Endothelial cell (in vitro differentiated cells): Measurements from ENCODE around the gene SLC29A3. TPM values are rescaled to one million over a fixed set of nuclear protein-coding genes. Genes with fewer than 3 reads are reported as not detected.

Experiments
- DNase-seq: peaks from one replicate; pipeline ENCODE4 v3.0.0; 2021; ENCODE audit warnings: low spot score
- H3K27ac Mint-ChIP-seq: one replicate; pipeline ENCODE4 v1.8.0; 2021; ENCODE audit warnings: mixed read lengths, inconsistent platforms; ENCODE audit not compliant: unreplicated experiment
- H3K27me3 Mint-ChIP-seq: one replicate; pipeline ENCODE4 v1.8.0; 2021; ENCODE audit warnings: mild to moderate bottlenecking, moderate library complexity, mixed read lengths, inconsistent platforms; ENCODE audit not compliant: unreplicated experiment
- H3K36me3 Mint-ChIP-seq: one replicate; pipeline ENCODE4 v1.8.0; 2021; ENCODE audit warnings: mild to moderate bottlenecking, low read depth, mixed read lengths, inconsistent platforms; ENCODE audit not compliant: unreplicated experiment
- H3K4me1 Mint-ChIP-seq: one replicate; pipeline ENCODE4 v1.8.0; 2021; ENCODE audit warnings: mild to moderate bottlenecking, mixed read lengths, inconsistent platforms; ENCODE audit not compliant: unreplicated experiment
- H3K4me3 Mint-ChIP-seq: one replicate; pipeline ENCODE4 v1.8.0; 2021; ENCODE audit warnings: mild to moderate bottlenecking, mixed read lengths, inconsistent platforms; ENCODE audit not compliant: unreplicated experiment
- H3K9me3 Mint-ChIP-seq: one replicate; pipeline ENCODE4 v1.8.0; 2021; ENCODE audit warnings: mixed read lengths, inconsistent platforms; ENCODE audit not compliant: unreplicated experiment
- CTCF ChIP-seq: fragments of 200-600 bp; sonication (generic); IDR thresholded peaks from one replicate; pipeline ENCODE4 v1.5.0; 2021; ENCODE audit warnings: antibody characterized with exemption; ENCODE audit not compliant: unreplicated experiment
- total RNA-seq: library from RNA; stranded (reverse); fragmentation: NEBNext Ultra II Directional; extraction: Animal tissue kit (Norgen Biotek cat#: 25700); gene quantifications from one replicate; pipeline ENCODE4 v1.2.1, GENCODE V29; 2021; ENCODE audit not compliant: unreplicated experiment

The SLC29A3 gene
- total RNA-seq, 1 donor from 2014 or later = 11.7 TPM

- Mint-ChIP-seq H3K36me3 (peaks cover 17% of the 10 kb centered on the region), H3K9me3 (no peaks in the 10 kb centered on the region), H3K27ac (no peak overlapping the region), H3K4me1 (peaks cover 6% of the 10 kb centered on the region), H3K27me3 (peaks cover 2% of the 10 kb centered on the region), H3K4me3 (no peak overlapping the region)
- no peak for TF ChIP-seq CTCF
- DNase-seq = no peak
These were observed 46.3 kb downstream of the SLC29A3 start for GRCh38 chr10:71365366-71365765.

- H3K4me1 Mint-ChIP-seq = peaks cover 6% of the 10 kb centered on the region
- H3K4me3 Mint-ChIP-seq = peak overlapping the region; percentile 44
- H3K9me3 Mint-ChIP-seq = no peaks in the 10 kb centered on the region
These were observed 47.6 kb downstream of the SLC29A3 start for GRCh38 chr10:71366690-71367089.

GRCh38 chr10:71367271-71367670, 48.2 kb downstream of the SLC29A3 start:
- Mint-ChIP-seq H3K27ac (no peak overlapping the region), H3K4me1 (peaks cover 6% of the 10 kb centered on the region), H3K36me3 (peaks cover 14% of the 10 kb centered on the region), H3K9me3 (no peaks in the 10 kb centered on the region), H3K4me3 (no peak overlapping the region), H3K27me3 (peaks cover 4% of the 10 kb centered on the region)
- no peak for TF ChIP-seq CTCF
- DNase-seq = no peak

More at GRCh38 chr10:71366690-71367089, 47.6 kb downstream of the SLC29A3 start:
- TF ChIP-seq CTCF = no peak
- H3K27me3 Mint-ChIP-seq = peaks cover 4% of the 10 kb centered on the region
- H3K27ac Mint-ChIP-seq = no peak overlapping the region
- DNase-seq = no peak
- H3K36me3 Mint-ChIP-seq = peaks cover 17% of the 10 kb centered on the region

GRCh38 chr10:71368176-71368575, 49.1 kb downstream of the SLC29A3 start:
- Mint-ChIP-seq H3K4me1 (peaks cover 6% of the 10 kb centered on the region), H3K27ac (no peak overlapping the region), H3K9me3 (no peaks in the 10 kb centered on the region), H3K27me3 (peaks cover 4% of the 10 kb centered on the region), H3K36me3 (peaks cover 6% of the 10 kb centered on the region), H3K4me3 (no peak overlapping the region)
- TF ChIP-seq CTCF = no peak
- DNase-seq = no peak

- peaks cover 4% of the 10 kb centered on the region for H3K27me3 Mint-ChIP-seq
- no peaks in the 10 kb centered on the region for H3K9me3 Mint-ChIP-seq
- no peak for TF ChIP-seq CTCF
These were observed 49.6 kb downstream of the SLC29A3 start for GRCh38 chr10:71368643-71369042.

More at GRCh38 chr10:71368643-71369042, 49.6 kb downstream of the SLC29A3 start:
- Mint-ChIP-seq H3K4me3 (no peak overlapping the region), H3K36me3 (peaks cover 6% of the 10 kb centered on the region), H3K27ac (no peak overlapping the region), H3K4me1 (peaks cover 6% of the 10 kb centered on the region)
- no peak for DNase-seq
